HepG2 (cell line): Measurements from ENCODE around the gene EEFSEC.

Experiments
- EZH2 ChIP-seq: conservative IDR thresholded peaks from 2 replicates; pipeline ENCODE4 v1.6.1; 2012; ENCODE audit warnings: mild to moderate bottlenecking, low read depth, low read length, moderate library complexity
- HCFC1 ChIP-seq: fragments of 150-350 bp; IDR thresholded peaks from 2 replicates; pipeline ENCODE4 v1.6.1; 2014; ENCODE audit warnings: low read depth, low read length
- HMG20B ChIP-seq: conservative IDR thresholded peaks from 2 replicates; pipeline ENCODE4 v1.6.1; 2016; ENCODE audit warnings: missing genetic modification reagents, missing compliant biosample characterization
- IKZF1 ChIP-seq: fragments of 450-650 bp; IDR thresholded peaks from 2 replicates; pipeline ENCODE4 v1.7.1; 2016
- NBN ChIP-seq: fragments of 450-650 bp; conservative IDR thresholded peaks from 2 replicates; pipeline ENCODE4 v1.6.1; 2017
- POLR2AphosphoS5 ChIP-seq: IDR thresholded peaks from 2 replicates; pipeline ENCODE4 v1.6.1; 2012; ENCODE audit warnings: low read depth, low read length
- SAP130 ChIP-seq: IDR thresholded peaks from 2 replicates; pipeline ENCODE4 v1.6.1; 2016; ENCODE audit warnings: low read depth
- SMC3 ChIP-seq: IDR thresholded peaks from 2 replicates; pipeline ENCODE4 v1.6.1; 2011; ENCODE audit warnings: low read length, improper control_type of control experiment
- TAF1 ChIP-seq: sonication (generic); formaldehyde crosslinking; IDR thresholded peaks from 2 replicates; pipeline ENCODE4 v1.4.0; 2020; ENCODE audit warnings: missing genetic modification reagents
- YY1 ChIP-seq: IDR thresholded peaks from 2 replicates; pipeline ENCODE4 v1.6.1; 2011; ENCODE audit warnings: low read length, low read depth, moderate library complexity, mild to moderate bottlenecking; ENCODE audit not compliant: insufficient read depth, insufficient replicate concordance
- ZNF138 ChIP-seq: sonication (generic); formaldehyde crosslinking; IDR thresholded peaks from 2 replicates; pipeline ENCODE4 v1.5.0; 2020; ENCODE audit warnings: mild to moderate bottlenecking, low read depth, missing genetic modification reagents

DNA sequence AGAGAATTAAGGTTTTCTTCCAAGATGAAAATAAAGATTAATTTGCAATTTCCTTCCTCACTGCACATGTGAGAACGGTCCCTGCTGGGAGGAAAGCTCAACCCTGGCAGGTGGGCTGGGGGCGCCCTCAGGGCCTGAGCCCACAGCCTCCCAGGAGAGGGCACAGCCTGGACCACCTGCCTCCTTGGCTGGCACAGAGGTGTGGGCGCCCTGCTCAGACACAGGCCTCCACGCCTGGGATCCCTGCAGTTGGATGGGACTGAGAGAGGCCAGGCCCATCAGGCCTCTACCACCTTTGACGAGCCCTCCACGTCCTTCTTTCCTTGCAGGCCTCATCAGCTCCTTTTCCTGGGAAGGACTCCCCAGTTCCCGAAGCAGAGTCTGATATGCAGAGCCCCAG is 267.0 kb downstream of the EEFSEC start:
- no peak for TF ChIP-seq IKZF1
- TF ChIP-seq ZNF138 = no peak
- TF ChIP-seq TAF1 (CRISPR knock-in tag) = no peak
- no peak for TF ChIP-seq YY1
- no peak for TF ChIP-seq SMC3
- TF ChIP-seq SAP130 = no peak
- TF ChIP-seq EZH2 = no peak
- no peak for TF ChIP-seq NBN
- TF ChIP-seq POLR2AphosphoS5 = no peak
- no peak for TF ChIP-seq HMG20B (CRISPR knock-in tag)
- no peak for TF ChIP-seq HCFC1
